AG09309 (cell line): Measurements from ENCODE around the gene LAD1.

ENCODE experiments used
- DNase-seq: peaks from one replicate; pipeline ENCODE4 v3.0.0-alpha.2; 2010; ENCODE audit warnings: low read depth
- H3K4me3 ChIP-seq: 2 replicates; pipeline ENCODE4 v1.5.1; 2011; ENCODE audit warnings: mild to moderate bottlenecking, low read depth, low read length, moderate library complexity; ENCODE audit not compliant: control insufficient read depth
- CTCF ChIP-seq: IDR thresholded peaks from 2 replicates; pipeline ENCODE4 v1.5.1; 2011; ENCODE audit warnings: mild to moderate bottlenecking, low read depth, low read length, inconsistent platforms; ENCODE audit not compliant: insufficient read depth, control insufficient read depth; ENCODE audit errors: missing control alignments

The LAD1 gene, protein sequence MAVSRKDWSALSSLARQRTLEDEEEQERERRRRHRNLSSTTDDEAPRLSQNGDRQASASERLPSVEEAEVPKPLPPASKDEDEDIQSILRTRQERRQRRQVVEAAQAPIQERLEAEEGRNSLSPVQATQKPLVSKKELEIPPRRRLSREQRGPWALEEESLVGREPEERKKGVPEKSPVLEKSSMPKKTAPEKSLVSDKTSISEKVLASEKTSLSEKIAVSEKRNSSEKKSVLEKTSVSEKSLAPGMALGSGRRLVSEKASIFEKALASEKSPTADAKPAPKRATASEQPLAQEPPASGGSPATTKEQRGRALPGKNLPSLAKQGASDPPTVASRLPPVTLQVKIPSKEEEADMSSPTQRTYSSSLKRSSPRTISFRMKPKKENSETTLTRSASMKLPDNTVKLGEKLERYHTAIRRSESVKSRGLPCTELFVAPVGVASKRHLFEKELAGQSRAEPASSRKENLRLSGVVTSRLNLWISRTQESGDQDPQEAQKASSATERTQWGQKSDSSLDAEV

GRCh38 chr1:201399018-201399351 lies at the start of gene LAD1:
LAD1 (minus strand) TSS chr1:201399324; CDS start chr1:201399306, 18 bp downstream.
- no peak for TF ChIP-seq CTCF
- no peak for DNase-seq
- no peak within 1 kb of the TSS for H3K4me3 ChIP-seq

DNA sequence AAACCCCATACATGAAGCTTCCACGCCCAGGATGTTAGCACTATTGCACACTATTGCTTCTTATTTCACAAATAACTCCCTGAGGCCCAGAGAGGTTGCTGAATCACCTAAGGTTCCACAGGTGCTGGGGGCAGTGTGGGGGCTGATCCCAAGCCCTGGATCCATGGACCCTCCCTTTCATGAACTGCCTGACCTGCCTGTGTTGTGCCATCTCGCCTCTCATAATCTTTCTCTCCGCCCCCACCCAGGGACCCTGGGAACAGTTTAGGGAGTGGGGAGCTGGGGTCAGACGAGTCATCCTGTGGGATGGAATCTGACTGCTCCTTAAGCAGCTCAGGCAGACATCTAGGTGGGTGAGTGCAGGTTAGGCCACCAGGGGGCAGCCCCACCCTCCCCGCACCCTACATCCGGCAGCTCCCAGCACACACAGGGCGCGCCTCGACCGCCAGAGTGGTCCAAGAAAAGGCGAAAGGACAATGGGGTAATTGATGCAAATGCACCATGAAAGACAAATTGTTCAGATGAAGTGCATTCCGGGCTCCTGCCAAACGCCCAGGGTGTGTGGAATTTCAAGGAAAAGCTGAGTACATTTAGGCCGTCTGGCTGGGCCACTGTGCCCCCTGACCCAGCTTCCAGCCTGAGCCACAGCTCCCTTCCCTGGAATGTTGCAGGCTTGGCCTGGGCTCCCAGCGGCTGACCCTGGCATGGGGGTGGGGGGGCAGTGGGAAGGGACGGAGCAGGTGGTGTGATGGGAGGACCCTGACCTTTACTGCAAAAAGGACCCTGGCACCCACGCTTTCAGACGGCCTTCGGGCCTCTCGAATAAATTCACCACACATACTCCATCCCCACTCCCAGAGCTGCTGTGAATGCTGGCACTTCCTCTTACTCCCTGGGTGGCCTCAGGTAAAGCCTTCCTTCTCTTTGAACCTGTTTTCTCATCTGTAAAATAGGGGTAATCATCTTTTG lies 49.1 kb upstream of the LAD1 start:
- H3K4me3 ChIP-seq: no peak overlapping the region
- no peak for DNase-seq
- TF ChIP-seq CTCF: peak; percentile 89

DNA sequence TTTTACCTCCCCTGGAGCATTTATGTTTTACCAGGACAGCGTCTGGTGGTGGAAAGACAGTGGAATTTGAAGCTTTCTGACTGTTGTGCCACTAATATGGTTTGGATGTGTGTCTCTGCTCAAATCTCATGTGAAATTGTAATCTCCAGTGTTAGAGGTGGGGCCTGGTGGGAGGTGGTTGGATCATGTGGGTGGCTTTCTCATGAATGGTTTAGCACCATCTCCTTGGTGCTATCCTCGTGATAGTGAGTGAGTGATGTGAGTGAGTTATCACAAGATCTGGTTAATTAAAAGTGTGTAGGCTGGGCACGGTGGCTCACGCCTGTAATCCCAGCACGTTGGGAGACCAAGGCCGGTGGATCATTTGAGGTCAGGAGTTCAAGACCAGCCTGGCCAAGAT lies 46.2 kb upstream of the LAD1 start:
- H3K4me3 ChIP-seq: no peak overlapping the region
- TF ChIP-seq CTCF: no peak
- no peak for DNase-seq

- DNase-seq: no peak
- no peak overlapping the region for H3K4me3 ChIP-seq
- no peak for TF ChIP-seq CTCF
Observed at GRCh38 chr1:201444792-201445191, 45.7 kb upstream of the LAD1 start.

GRCh38 chr1:201443747-201444146 lies 44.6 kb upstream of the LAD1 start:
- TF ChIP-seq CTCF: no peak
- DNase-seq: no peak
- no peak overlapping the region for H3K4me3 ChIP-seq

DNA sequence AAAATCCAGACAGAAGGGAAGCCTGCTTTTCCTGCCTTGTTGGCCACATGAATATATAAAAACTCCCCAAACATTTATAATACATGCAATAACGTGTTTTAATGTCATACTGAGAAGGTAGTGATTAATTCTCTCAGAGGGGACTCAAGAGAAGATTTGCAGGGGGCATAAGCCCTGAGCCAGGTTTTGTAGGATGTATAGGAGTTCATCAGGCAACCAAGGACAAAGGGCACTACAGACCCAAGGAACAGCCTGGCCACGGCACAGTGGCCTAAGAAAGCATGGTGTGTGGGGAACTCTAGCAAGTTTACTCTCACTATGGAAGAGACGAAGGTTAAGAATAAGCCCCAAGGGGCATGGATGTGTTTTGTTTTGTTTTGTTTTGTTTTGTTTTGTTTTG lies 37.8 kb upstream of the LAD1 start:
- DNase-seq: no peak
- H3K4me3 ChIP-seq: no peak overlapping the region
- TF ChIP-seq CTCF: no peak
